CD4-positive, alpha-beta T cell (primary cell): ENCODE measurements around the gene JUP. TPM values are rescaled to one million over a fixed set of nuclear protein-coding genes. Genes with fewer than 3 reads are reported as not detected.

ENCODE experiments used
- ATAC-seq: fragments of 200-7000 bp; cut with Tn5 transposase; one replicate; pipeline ENCODE4 v1.10.0; 2022; ENCODE audit warnings: mild to moderate bottlenecking; ENCODE audit not compliant: poor library complexity
- CTCF ChIA-PET: fragments of 350-600 bp; sonication (Branson Sonifier 250); formaldehyde crosslinking; loops from one replicate; lab custom pipeline; 2021; ENCODE audit warnings: antibody characterized with exemption, inconsistent platforms; lab: Charles Lee
- POLR2A ChIA-PET: fragments of 350-600 bp; sonication (Branson Sonifier 250); formaldehyde crosslinking; loops from one replicate; lab custom pipeline; 2021; ENCODE audit warnings: antibody characterized with exemption, inconsistent platforms; lab: Charles Lee
- DNase-seq, 14 experiments: peaks; one replicate each; pipeline ENCODE4 v3.0.0-alpha.2; 2013 to 2020; ENCODE audit warnings: mixed read lengths in 2 of 14
- H3K27ac ChIP-seq, 2 donors: one replicate each; pipeline versions ENCODE4 v1.5.1 to v1.7.0; 2013; ENCODE audit warnings: low read length in 2 of 2, low read depth in 1 of 2, mild to moderate bottlenecking in 1 of 2
- H3K27me3 ChIP-seq, 2 experiments: 1 replicate in 1 of 2; 2 replicates in 1 of 2; pipeline versions ENCODE4 v1.6.1 to v1.7.0; 2013; ENCODE audit warnings: low read length in 2 of 2, control low read depth in 1 of 2, mild to moderate bottlenecking in 1 of 2, moderate library complexity in 1 of 2; ENCODE audit not compliant: insufficient read depth in 2 of 2, control insufficient read depth in 1 of 2
- H3K36me3 ChIP-seq: one replicate; pipeline ENCODE4 v1.6.1; 2013; ENCODE audit warnings: low read length, control low read depth; ENCODE audit not compliant: insufficient read depth
- H3K4me1 ChIP-seq: one replicate; pipeline ENCODE4 v1.6.1; 2013; ENCODE audit warnings: low read length, control low read depth; ENCODE audit not compliant: insufficient read depth
- H3K4me3 ChIP-seq: one replicate; pipeline ENCODE4 v1.5.1; 2013; ENCODE audit warnings: mild to moderate bottlenecking, low read length, moderate library complexity
- H3K9me3 ChIP-seq, 2 experiments: 1 replicate in 1 of 2; 2 replicates in 1 of 2; pipeline versions ENCODE4 v1.6.1 to v1.7.0; 2013; ENCODE audit warnings: low read length in 2 of 2, mild to moderate bottlenecking in 2 of 2, control low read depth in 1 of 2, moderate library complexity in 1 of 2; ENCODE audit not compliant: control insufficient read depth in 1 of 2, insufficient read depth in 1 of 2
- H3K27ac Mint-ChIP-seq: one replicate; pipeline ENCODE4 v1.8.0; 2020; ENCODE audit warnings: mixed read lengths
- H3K27me3 Mint-ChIP-seq: one replicate; pipeline ENCODE4 v1.8.0; 2021; ENCODE audit warnings: mixed read lengths
- H3K36me3 Mint-ChIP-seq: one replicate; pipeline ENCODE4 v1.8.0; 2021; ENCODE audit warnings: low read depth, mixed read lengths
- H3K4me1 Mint-ChIP-seq: one replicate; pipeline ENCODE4 v1.8.0; 2021; ENCODE audit warnings: low read depth, mixed read lengths
- H3K4me3 Mint-ChIP-seq: one replicate; pipeline ENCODE4 v1.8.0; 2020; ENCODE audit warnings: mild to moderate bottlenecking, mixed read lengths
- H3K9me3 Mint-ChIP-seq: one replicate; pipeline ENCODE4 v1.8.0; 2020; ENCODE audit warnings: mixed read lengths
- CTCF ChIP-seq: fragments of 200-600 bp; IDR thresholded peaks from one replicate; pipeline ENCODE4 v1.8.0; 2022; ENCODE audit warnings: antibody characterized with exemption, mild to moderate bottlenecking
- intact Hi-C, 2 experiments: fragments of 100-400 bp; cut with DNase I in 1 of 2; cut with micrococcal nuclease in 1 of 2; formaldehyde crosslinking; loops; one replicate each; pipeline versions ENCODE4 v1.15.1 to v1.9.0; 2023 to 2025; cut with DNase I, micrococcal nuclease
- total RNA-seq, 174 experiments: library from RNA in 2 of 174; stranded (reverse) in 2 of 174; gene quantifications; one replicate each; pipeline ENCODE4 v1.2.3 and lab custom pipeline; 2021 to 2026

The JUP gene
- total RNA-seq, 2 experiments from 2014 or later: 0.88 to 1.1 TPM

- no peak overlapping the region for H3K27ac ChIP-seq
- intact Hi-C loops: no loop called here
- peaks cover under 1% of the 10 kb centered on the region for H3K27me3 Mint-ChIP-seq
- no peaks in the 10 kb centered on the region for H3K4me1 ChIP-seq
- no peak overlapping the region for H3K4me3 ChIP-seq
- H3K4me3 Mint-ChIP-seq: no peak overlapping the region
- no peaks in the 10 kb centered on the region for H3K36me3 Mint-ChIP-seq
- no peak for DNase-seq
- no peaks in the 10 kb centered on the region for H3K27me3 ChIP-seq
- no peak for ATAC-seq
- CTCF ChIA-PET: no interaction called here
- POLR2A ChIA-PET: no interaction called here
- no peaks in the 10 kb centered on the region for H3K36me3 ChIP-seq
- no peaks in the 10 kb centered on the region for H3K4me1 Mint-ChIP-seq
- no peak overlapping the region for H3K27ac Mint-ChIP-seq
- no peaks in the 10 kb centered on the region for H3K9me3 Mint-ChIP-seq
- no peak for TF ChIP-seq CTCF
- no peaks in the 10 kb centered on the region for H3K9me3 ChIP-seq
These were observed 32.4 kb downstream of the JUP start for GRCh38 chr17:41754066-41754465.

- CTCF ChIA-PET: no interaction called here
- Mint-ChIP-seq H3K4me1 (no peaks in the 10 kb centered on the region), H3K27ac (no peak overlapping the region)
These were observed 35.2 kb downstream of the JUP start for GRCh38 chr17:41751288-41751687.

GRCh38 chr17:41750862-41751261, 35.6 kb downstream of the JUP start:
- intact Hi-C loops: no loop called here
- Histone ChIP-seq H3K9me3 (no peaks in the 10 kb centered on the region), H3K27me3 (no peaks in the 10 kb centered on the region), H3K36me3 (no peaks in the 10 kb centered on the region), H3K4me1 (no peaks in the 10 kb centered on the region), H3K4me3 (no peak overlapping the region), H3K27ac (no peak overlapping the region)
- Mint-ChIP-seq H3K9me3 (no peaks in the 10 kb centered on the region), H3K36me3 (no peaks in the 10 kb centered on the region), H3K4me1 (no peaks in the 10 kb centered on the region), H3K4me3 (no peak overlapping the region), H3K27ac (no peak overlapping the region), H3K27me3 (peaks cover 6% of the 10 kb centered on the region)
- no peak for ATAC-seq
- CTCF ChIA-PET: no interaction called here
- POLR2A ChIA-PET: interaction anchor here (0.7 kb wide), 1 partner anchor 874 kb away, joined by 3 read pairs; no protein-coding TSS in a partner anchor
- TF ChIP-seq CTCF: no peak
- DNase-seq: no peak

More at GRCh38 chr17:41751288-41751687, 35.2 kb downstream of the JUP start:
- Histone ChIP-seq H3K4me3 (no peak overlapping the region), H3K27me3 (no peaks in the 10 kb centered on the region), H3K9me3 (no peaks in the 10 kb centered on the region), H3K36me3 (no peaks in the 10 kb centered on the region), H3K27ac (no peak overlapping the region), H3K4me1 (no peaks in the 10 kb centered on the region)
- POLR2A ChIA-PET: no interaction called here
- H3K27me3 Mint-ChIP-seq: peaks cover 6% of the 10 kb centered on the region
- no peak for ATAC-seq
- TF ChIP-seq CTCF: no peak
- H3K36me3 Mint-ChIP-seq: no peaks in the 10 kb centered on the region
- H3K9me3 Mint-ChIP-seq: no peaks in the 10 kb centered on the region
- intact Hi-C loops: no loop called here
- no peak overlapping the region for H3K4me3 Mint-ChIP-seq
- DNase-seq: no peak
